HG02759 (cell line): ENCODE data around the gene B3GNT5.

Experiments used
- ATAC-seq: cut with Tn5 transposase; IDR thresholded peaks from one replicate; pipeline ENCODE4 v1.9.1; 2021; ENCODE audit warnings: mild to moderate bottlenecking, moderate library complexity; ENCODE audit not compliant: unreplicated experiment

The B3GNT5 gene

GRCh38 chr3:183264268-183264667 lies 11.2 kb downstream of the B3GNT5 start:
- ATAC-seq, result no peak

- no peak for ATAC-seq
Measured at GRCh38 chr3:183265157-183265642, 12.1 kb downstream of the B3GNT5 start.

- no peak for ATAC-seq
Measured at GRCh38 chr3:183265834-183266417, 12.9 kb downstream of the B3GNT5 start.

- no peak for ATAC-seq
Measured at GRCh38 chr3:183266454-183266853, 13.4 kb downstream of the B3GNT5 start.

- ATAC-seq, result no peak
Measured at GRCh38 chr3:183267140-183267539, 14.1 kb downstream of the B3GNT5 start.

- no peak for ATAC-seq
Measured at GRCh38 chr3:183268366-183268765, 15.3 kb downstream of the B3GNT5 start.

GRCh38 chr3:183269345-183269744 lies 16.3 kb downstream of the B3GNT5 start:
- ATAC-seq, result no peak

- no peak for ATAC-seq
Measured at GRCh38 chr3:183270344-183270743, 17.3 kb downstream of the B3GNT5 start.

- ATAC-seq, result no peak
Measured at GRCh38 chr3:183272142-183272541, 19.1 kb downstream of the B3GNT5 start.

- ATAC-seq, result no peak
Measured at GRCh38 chr3:183272791-183273190, 19.7 kb downstream of the B3GNT5 start.

- ATAC-seq, result no peak
Measured at GRCh38 chr3:183274609-183275008, 21.6 kb downstream of the B3GNT5 start.

GRCh38 chr3:183275418-183275817 lies 22.4 kb downstream of the B3GNT5 start:
- no peak for ATAC-seq

GRCh38 chr3:183275937-183276336 lies 22.9 kb downstream of the B3GNT5 start:
- no peak for ATAC-seq

GRCh38 chr3:183277260-183277659 lies 24.2 kb downstream of the B3GNT5 start:
- no peak for ATAC-seq

GRCh38 chr3:183278479-183279088 lies 25.5 kb downstream of the B3GNT5 start:
- ATAC-seq, result no peak

GRCh38 chr3:183279371-183279770 lies 26.3 kb downstream of the B3GNT5 start:
- no peak for ATAC-seq

- no peak for ATAC-seq
Measured at GRCh38 chr3:183281126-183281797, 28.2 kb downstream of the B3GNT5 start.

GRCh38 chr3:183283886-183284285 lies 30.8 kb downstream of the B3GNT5 start:
- no peak for ATAC-seq

GRCh38 chr3:183284570-183284969 lies 31.5 kb downstream of the B3GNT5 start:
- ATAC-seq, result no peak

GRCh38 chr3:183285318-183285717 lies 32.3 kb downstream of the B3GNT5 start:
- no peak for ATAC-seq

- ATAC-seq, result peak; percentile 99
Measured at GRCh38 chr3:183285828-183286457, 32.9 kb downstream of the B3GNT5 start.
